Measurements from ENCODE around the gene ARID3A.
A peak's percentile ranks its signal among the peaks of the same experiment; 100 is the strongest.

Gene ARID3A

GRCh38 chr19:982567-983170 lies 56.8 kb downstream of the ARID3A start:
- Histone ChIP-seq H3K36me3 (replicated peaks; ENCODE audit: insufficient read depth, low read length) (no peaks in the 10 kb centered on the region), H3K4me2 (ENCODE audit: low read depth, low read length) (peak overlapping the region; percentile 94), H3K4me1 (ENCODE audit: low read length) (peaks cover 7% of the 10 kb centered on the region; the same call in 1 of the 2 replicates), H3K4me3 (ENCODE audit: low read length) (peak overlapping the region; percentile 50), H2AFZ (ENCODE audit: low read length) (peak overlapping the region; percentile 98), H3K79me2 (ENCODE audit: low read length) (peaks cover 18% of the 10 kb centered on the region), H3K9me3 (replicated peaks; ENCODE audit: insufficient read depth, low read length) (no peaks in the 10 kb centered on the region), H3K27me3 (replicated peaks; ENCODE audit: insufficient read depth, low read length) (no peaks in the 10 kb centered on the region), H4K20me1 (ENCODE audit: insufficient read depth, low read length) (no peaks in the 10 kb centered on the region), H3F3A (ENCODE audit: insufficient read depth, low read length) (peaks cover 12% of the 10 kb centered on the region), H3K9ac (ENCODE audit: low read length) (peak overlapping the region; percentile 47; the same call in 1 of the 2 replicates), H3K9me2 (replicated peaks; ENCODE audit: insufficient read depth, low read length) (no peaks in the 10 kb centered on the region), H3K27ac (ENCODE audit: low read length) (no peak overlapping the region)
- peak; percentile 73 for DNase-seq
- TF ChIP-seq CTCF (IDR thresholded peaks at IDR 0.05; ENCODE audit: low read length) (peak; percentile 84), EZH2 (optimal IDR thresholded peaks at IDR 0.05; ENCODE audit: low read depth, low read length) (no peak)

- Histone ChIP-seq H3K27ac (ENCODE audit: low read length) (peak within 1 kb of the TSS; percentile 52; the same call in 1 of the 2 replicates), H3K79me2 (ENCODE audit: low read length) (peaks cover 18% of the 10 kb centered on the region), H3K36me3 (replicated peaks; ENCODE audit: insufficient read depth, low read length) (no peaks in the 10 kb centered on the region), H3K4me2 (ENCODE audit: low read depth, low read length) (peak within 1 kb of the TSS; percentile 89), H3K27me3 (replicated peaks; ENCODE audit: insufficient read depth, low read length) (no peaks in the 10 kb centered on the region), H3K9me2 (replicated peaks; ENCODE audit: insufficient read depth, low read length) (no peaks in the 10 kb centered on the region), H3K9ac (ENCODE audit: low read length) (peak within 1 kb of the TSS; percentile 91), H3F3A (ENCODE audit: insufficient read depth, low read length) (peaks cover 12% of the 10 kb centered on the region), H4K20me1 (ENCODE audit: insufficient read depth, low read length) (no peaks in the 10 kb centered on the region), H3K9me3 (replicated peaks; ENCODE audit: insufficient read depth, low read length) (no peaks in the 10 kb centered on the region), H3K4me3 (ENCODE audit: low read length) (peak within 1 kb of the TSS; percentile 97), H3K4me1 (ENCODE audit: low read length) (peaks cover 7% of the 10 kb centered on the region; the same call in 1 of the 2 replicates), H2AFZ (ENCODE audit: low read length) (peak within 1 kb of the TSS; percentile 97)
- peak; percentile 96 for DNase-seq
- TF ChIP-seq CTCF (IDR thresholded peaks at IDR 0.05; ENCODE audit: low read length): 0 out of 2 replicates have a peak, but pooled peaks have one; percentile 17
- TF ChIP-seq EZH2 (optimal IDR thresholded peaks at IDR 0.05; ENCODE audit: low read depth, low read length): no peak
These were observed 58.5 kb downstream of the ARID3A start, which contains the start of gene WDR18 for GRCh38 chr19:984165-984967. Gene WDR18 (plus strand): TSS chr19:984345. CDS start chr19:984354, 9 bp downstream.

GRCh38 chr19:986083-986482 lies 60.2 kb downstream of the ARID3A start:
- Histone ChIP-seq H3K36me3 (replicated peaks; ENCODE audit: insufficient read depth, low read length) (0 out of 2 replicates have a peak, but pooled peaks cover 5% of the 10 kb centered on the region), H3K4me2 (ENCODE audit: low read depth, low read length) (no peak overlapping the region), H3K9ac (ENCODE audit: low read length) (no peak overlapping the region), H3K27me3 (replicated peaks; ENCODE audit: insufficient read depth, low read length) (no peaks in the 10 kb centered on the region), H3K4me3 (ENCODE audit: low read length) (no peak overlapping the region), H4K20me1 (ENCODE audit: insufficient read depth, low read length) (no peaks in the 10 kb centered on the region), H3K27ac (ENCODE audit: low read length) (no peak overlapping the region), H3K9me3 (replicated peaks; ENCODE audit: insufficient read depth, low read length) (no peaks in the 10 kb centered on the region), H3K4me1 (ENCODE audit: low read length) (peaks cover 7% of the 10 kb centered on the region; the same call in 1 of the 2 replicates), H3K79me2 (ENCODE audit: low read length) (peaks cover 18% of the 10 kb centered on the region), H3F3A (ENCODE audit: insufficient read depth, low read length) (peaks cover 12% of the 10 kb centered on the region), H3K9me2 (replicated peaks; ENCODE audit: insufficient read depth, low read length) (no peaks in the 10 kb centered on the region), H2AFZ (ENCODE audit: low read length) (no peak overlapping the region)
- DNase-seq: no peak
- no peak for TF ChIP-seq EZH2 (optimal IDR thresholded peaks at IDR 0.05; ENCODE audit: low read depth, low read length)
- no peak for TF ChIP-seq CTCF (IDR thresholded peaks at IDR 0.05; ENCODE audit: low read length)
- TF ChIP-seq EZH2phosphoT487 (IDR thresholded peaks at IDR 0.05; ENCODE audit: low read length): no peak

Measured in MM.1S (cell line).